ENCODE data around the gene KLHL10. TPM values are rescaled to one million over a fixed set of nuclear protein-coding genes. Genes with fewer than 3 reads are reported as not detected.

The KLHL10 gene
- total and polyA plus RNA-seq, 4 donors, result 0.08 to 0.12 (median 0.09) TPM; not detected in 1

DNA sequence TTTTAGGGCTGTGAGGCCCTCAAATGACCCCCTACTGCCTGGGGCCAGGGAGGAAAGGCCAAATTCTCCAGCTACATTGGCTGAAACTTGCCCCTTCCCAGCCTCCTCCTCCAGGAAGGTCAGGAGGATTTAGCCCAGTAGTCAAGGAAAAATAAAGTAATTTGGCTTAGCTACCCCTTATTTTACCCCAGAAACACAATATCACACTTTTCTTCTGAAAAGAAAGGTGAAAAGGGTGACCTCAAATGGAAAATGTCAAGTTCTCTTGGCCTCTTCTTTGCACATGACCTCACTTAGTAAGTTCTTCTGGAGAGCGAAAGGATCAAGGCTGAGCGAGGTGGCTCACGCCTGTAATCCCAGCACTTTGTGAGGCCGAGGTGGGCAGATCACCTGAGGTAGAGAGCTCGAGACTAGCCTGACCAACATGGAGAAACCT, 43.1 kb upstream of the KLHL10 start:
- H3K4me1 ChIP-seq (ENCODE audit: control insufficient read depth in 5 of 5, insufficient read depth in 5 of 5, low read length in 5 of 5), result peaks cover 5 to 22% (median 17%) of the 10 kb centered on the region in 5 donors
- no peak overlapping the region for H3K9ac ChIP-seq (ENCODE audit: insufficient read depth in 1 of 2, low read length in 2 of 2)
- no peaks in the 10 kb centered on the region for H3K36me3 ChIP-seq (ENCODE audit: control insufficient read depth in 4 of 4, insufficient read depth in 4 of 4, low read length in 4 of 4)
- WGBS, 2 donors, result 94 to 95% methylated on average over 5 of the region's 5 CpGs
- H3K27ac ChIP-seq (ENCODE audit: low read depth in 1 of 2, low read length in 1 of 2), result peak overlapping the region in 1 of 2 donors; percentile 89
- TF ChIP-seq, protein P1, sequence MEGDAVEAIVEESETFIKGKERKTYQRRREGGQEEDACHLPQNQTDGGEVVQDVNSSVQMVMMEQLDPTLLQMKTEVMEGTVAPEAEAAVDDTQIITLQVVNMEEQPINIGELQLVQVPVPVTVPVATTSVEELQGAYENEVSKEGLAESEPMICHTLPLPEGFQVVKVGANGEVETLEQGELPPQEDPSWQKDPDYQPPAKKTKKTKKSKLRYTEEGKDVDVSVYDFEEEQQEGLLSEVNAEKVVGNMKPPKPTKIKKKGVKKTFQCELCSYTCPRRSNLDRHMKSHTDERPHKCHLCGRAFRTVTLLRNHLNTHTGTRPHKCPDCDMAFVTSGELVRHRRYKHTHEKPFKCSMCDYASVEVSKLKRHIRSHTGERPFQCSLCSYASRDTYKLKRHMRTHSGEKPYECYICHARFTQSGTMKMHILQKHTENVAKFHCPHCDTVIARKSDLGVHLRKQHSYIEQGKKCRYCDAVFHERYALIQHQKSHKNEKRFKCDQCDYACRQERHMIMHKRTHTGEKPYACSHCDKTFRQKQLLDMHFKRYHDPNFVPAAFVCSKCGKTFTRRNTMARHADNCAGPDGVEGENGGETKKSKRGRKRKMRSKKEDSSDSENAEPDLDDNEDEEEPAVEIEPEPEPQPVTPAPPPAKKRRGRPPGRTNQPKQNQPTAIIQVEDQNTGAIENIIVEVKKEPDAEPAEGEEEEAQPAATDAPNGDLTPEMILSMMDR (IDR thresholded peaks at IDR 0.05; ENCODE audit: control extremely low read depth, extremely low read depth), result no peak
- no peaks in the 10 kb centered on the region for H3K9me3 ChIP-seq (ENCODE audit: control insufficient read depth in 4 of 4, insufficient read depth in 3 of 4, low read length in 3 of 4)
- no peaks in the 10 kb centered on the region for H3K27me3 ChIP-seq (ENCODE audit: control insufficient read depth in 3 of 3, insufficient read depth in 3 of 3, low read length in 2 of 3)
- no peak for ATAC-seq (ENCODE audit: insufficient read depth, low FRiP score)
- H3K4me3 ChIP-seq, result no peak overlapping the region
- no peak for DNase-seq

DNA sequence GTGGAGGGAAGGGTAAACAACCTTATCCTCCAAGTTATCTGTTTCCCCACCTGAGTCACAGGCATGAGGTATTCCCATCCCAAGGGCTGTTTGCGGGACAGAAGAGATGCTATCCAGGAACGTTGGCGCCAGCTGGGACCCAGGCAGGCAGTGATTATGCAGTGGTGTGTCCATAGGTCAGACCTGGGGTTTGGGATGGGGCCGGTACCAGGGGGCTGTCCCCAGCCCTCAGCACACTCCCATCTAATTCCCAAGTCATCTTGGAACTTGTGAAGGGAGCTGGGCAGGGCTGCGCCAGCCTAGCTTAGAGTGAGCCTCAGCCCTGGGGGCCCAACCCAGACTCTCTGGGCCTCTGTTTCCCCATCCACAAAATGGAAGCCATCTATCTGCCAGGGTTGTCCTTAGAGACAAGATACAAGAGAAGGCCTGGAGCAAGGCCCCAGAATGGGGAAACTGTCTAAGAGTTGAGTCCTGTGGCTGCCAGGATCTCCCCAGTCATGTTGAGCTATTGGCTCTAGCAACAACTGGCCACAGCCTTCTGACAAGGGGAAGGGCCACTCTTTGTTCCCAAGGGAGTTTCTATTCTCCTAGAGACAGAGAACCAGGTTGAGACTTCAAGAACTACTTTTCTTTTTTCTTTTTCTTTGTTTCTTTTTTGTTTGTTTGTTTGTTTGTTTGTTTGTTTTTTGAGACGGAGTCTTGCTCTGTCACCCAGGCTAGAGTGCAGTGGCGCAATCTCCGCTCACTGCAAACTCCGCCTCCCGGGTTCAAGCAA, 41.3 kb upstream of the KLHL10 start:
- TF ChIP-seq, protein P1 (IDR thresholded peaks at IDR 0.05; ENCODE audit: control extremely low read depth, extremely low read depth), result no peak
- DNase-seq (no peak), ATAC-seq (ENCODE audit: insufficient read depth, low FRiP score) (no peak)
- H3K9ac ChIP-seq (ENCODE audit: insufficient read depth in 1 of 2, low read length in 2 of 2), result no peak overlapping the region
- 92 to 94% methylated on average over 10 of the region's 10 CpGs for WGBS, 2 donors
- no peak overlapping the region for H3K4me3 ChIP-seq
- no peak overlapping the region for H3K27ac ChIP-seq (ENCODE audit: low read depth in 1 of 2, low read length in 1 of 2)
- H3K4me1 ChIP-seq (ENCODE audit: control insufficient read depth in 5 of 5, insufficient read depth in 5 of 5, low read length in 5 of 5), result peaks cover 5 to 27% (median 22%) of the 10 kb centered on the region in 5 donors
- H3K9me3 ChIP-seq (ENCODE audit: control insufficient read depth in 4 of 4, insufficient read depth in 3 of 4, low read length in 3 of 4), result no peaks in the 10 kb centered on the region
- no peaks in the 10 kb centered on the region for H3K36me3 ChIP-seq (ENCODE audit: control insufficient read depth in 4 of 4, insufficient read depth in 4 of 4, low read length in 4 of 4)
- no peaks in the 10 kb centered on the region for H3K27me3 ChIP-seq (ENCODE audit: control insufficient read depth in 3 of 3, insufficient read depth in 3 of 3, low read length in 2 of 3)

DNA sequence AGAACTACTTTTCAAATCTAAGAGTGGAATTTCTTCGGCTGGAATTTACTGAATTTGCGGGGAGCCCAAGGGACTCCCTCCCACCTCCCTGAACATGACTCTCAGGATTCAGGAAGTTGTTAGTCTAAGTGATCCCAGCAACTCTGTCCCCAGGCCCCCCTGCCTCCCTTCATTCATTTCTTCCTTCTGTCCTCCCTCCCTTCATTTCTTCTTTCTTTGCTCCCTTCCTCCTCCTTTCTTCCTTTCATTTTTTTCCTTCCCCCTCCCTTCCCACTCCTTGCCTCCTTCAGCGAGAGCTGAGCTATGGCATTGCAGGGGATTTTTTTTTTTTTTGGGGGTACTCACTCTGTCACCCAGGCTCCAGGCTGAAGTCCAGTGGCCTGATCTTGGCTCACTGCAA, 40.2 kb upstream of the KLHL10 start:
- 82 to 85% methylated on average over 3 of the region's 3 CpGs for WGBS, 2 donors
- DNase-seq, result no peak
- H3K9me3 ChIP-seq (ENCODE audit: control insufficient read depth in 4 of 4, insufficient read depth in 3 of 4, low read length in 3 of 4), result no peaks in the 10 kb centered on the region
- H3K9ac ChIP-seq (ENCODE audit: insufficient read depth in 1 of 2, low read length in 2 of 2), result no peak overlapping the region
- no peaks in the 10 kb centered on the region for H3K36me3 ChIP-seq (ENCODE audit: control insufficient read depth in 4 of 4, insufficient read depth in 4 of 4, low read length in 4 of 4)
- H3K27me3 ChIP-seq (ENCODE audit: control insufficient read depth in 3 of 3, insufficient read depth in 3 of 3, low read length in 2 of 3), result no peaks in the 10 kb centered on the region
- no peak overlapping the region for H3K4me3 ChIP-seq
- TF ChIP-seq, protein P1 (IDR thresholded peaks at IDR 0.05; ENCODE audit: control extremely low read depth, extremely low read depth), result no peak
- ATAC-seq (ENCODE audit: insufficient read depth, low FRiP score), result no peak
- no peak overlapping the region for H3K27ac ChIP-seq (ENCODE audit: low read depth in 1 of 2, low read length in 1 of 2)
- H3K4me1 ChIP-seq (ENCODE audit: control insufficient read depth in 5 of 5, insufficient read depth in 5 of 5, low read length in 5 of 5), result peaks cover 5 to 28% (median 15%) of the 10 kb centered on the region in 5 donors
